Stomach (tissue), 4 donors: Measurements from ENCODE around the gene MTHFD2L.

Experiments
- POLR2A ChIP-seq, 4 donors: fragments of 450-650 bp; IDR thresholded peaks; one replicate each; pipeline ENCODE4 v1.6.1; 2016; ENCODE audit warnings: antibody characterized with exemption in 4 of 4, control low read depth in 2 of 4, mild to moderate bottlenecking in 1 of 4, moderate library complexity in 1 of 4
- POLR2AphosphoS5 ChIP-seq, 3 donors: sonication (generic); formaldehyde crosslinking; IDR thresholded peaks; one replicate each; pipeline ENCODE4 v1.6.1; 2016; ENCODE audit warnings: antibody characterized with exemption in 3 of 3
- TF ChIP-seq, protein P1 (sequence below), 7 experiments: fragments of 450-650 bp in 4 of 7; fragments of 200-600 bp in 3 of 7; sonication (generic) in 3 of 7; IDR thresholded peaks; one replicate each; pipeline ENCODE4 v1.5.1; 2016 to 2019; ENCODE audit warnings: antibody characterized with exemption in 7 of 7, control low read depth in 2 of 7, mild to moderate bottlenecking in 1 of 7

DNA sequence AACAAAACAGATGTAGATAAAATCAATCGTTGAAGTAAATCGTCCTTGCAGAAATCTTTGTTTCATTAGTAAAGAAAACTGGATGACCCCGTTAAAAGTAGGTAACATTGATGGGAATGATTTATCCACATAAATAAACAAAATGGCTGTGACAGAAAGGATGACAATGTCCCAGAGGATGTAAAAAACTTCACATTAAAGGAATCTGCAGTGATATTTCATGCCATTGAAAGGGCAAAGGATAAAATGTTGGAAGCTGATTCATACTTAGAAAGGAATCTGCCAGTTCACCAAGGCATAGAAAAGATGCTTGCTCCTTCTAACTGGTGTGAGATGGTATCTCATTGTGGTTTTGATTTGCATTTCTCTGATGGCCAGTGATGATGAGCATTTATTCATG, 126.1 kb downstream of the MTHFD2L start:
- TF ChIP-seq, protein P1, sequence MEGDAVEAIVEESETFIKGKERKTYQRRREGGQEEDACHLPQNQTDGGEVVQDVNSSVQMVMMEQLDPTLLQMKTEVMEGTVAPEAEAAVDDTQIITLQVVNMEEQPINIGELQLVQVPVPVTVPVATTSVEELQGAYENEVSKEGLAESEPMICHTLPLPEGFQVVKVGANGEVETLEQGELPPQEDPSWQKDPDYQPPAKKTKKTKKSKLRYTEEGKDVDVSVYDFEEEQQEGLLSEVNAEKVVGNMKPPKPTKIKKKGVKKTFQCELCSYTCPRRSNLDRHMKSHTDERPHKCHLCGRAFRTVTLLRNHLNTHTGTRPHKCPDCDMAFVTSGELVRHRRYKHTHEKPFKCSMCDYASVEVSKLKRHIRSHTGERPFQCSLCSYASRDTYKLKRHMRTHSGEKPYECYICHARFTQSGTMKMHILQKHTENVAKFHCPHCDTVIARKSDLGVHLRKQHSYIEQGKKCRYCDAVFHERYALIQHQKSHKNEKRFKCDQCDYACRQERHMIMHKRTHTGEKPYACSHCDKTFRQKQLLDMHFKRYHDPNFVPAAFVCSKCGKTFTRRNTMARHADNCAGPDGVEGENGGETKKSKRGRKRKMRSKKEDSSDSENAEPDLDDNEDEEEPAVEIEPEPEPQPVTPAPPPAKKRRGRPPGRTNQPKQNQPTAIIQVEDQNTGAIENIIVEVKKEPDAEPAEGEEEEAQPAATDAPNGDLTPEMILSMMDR (IDR thresholded peaks at IDR 0.05) = no peak
- TF ChIP-seq POLR2A (IDR thresholded peaks at IDR 0.05) (no peak), POLR2AphosphoS5 (IDR thresholded peaks at IDR 0.05) (no peak)
